Body of pancreas (tissue), 4 donors: ENCODE measurements around the gene ZNF576.
"Not testable (repeated sequence)": the region's sequence is repeated elsewhere in the genome, so short reads cannot be mapped to it uniquely, and the experiment has no call there.

Experiments used
- CTCF ChIP-seq, 7 experiments: fragments of 450-650 bp in 4 of 7; fragments of 200-600 bp in 3 of 7; sonication (generic) in 3 of 7; IDR thresholded peaks; one replicate each; pipeline ENCODE4 v1.5.1; 2016 to 2019; ENCODE audit warnings: antibody characterized with exemption in 7 of 7
- POLR2A ChIP-seq, 3 donors: fragments of 450-650 bp; IDR thresholded peaks; one replicate each; pipeline ENCODE4 v1.6.1; 2016; ENCODE audit warnings: antibody characterized with exemption in 3 of 3, mild to moderate bottlenecking in 2 of 3

GRCh38 chr19:43650276-43650675 lies 53.9 kb downstream of the ZNF576 start:
- TF ChIP-seq CTCF, POLR2A (IDR thresholded peaks at IDR 0.05): not testable (repeated sequence)
